Measurements from ENCODE around the gene ILF3.

GRCh38 chr19:10725415-10725814, 71.3 kb downstream of the ILF3 start:
- no peak for TF ChIP-seq CTCF (IDR thresholded peaks at IDR 0.05)
- no peak for TF ChIP-seq POLR2A (IDR thresholded peaks at IDR 0.05)
